NT2/D1 (cell line): ENCODE measurements around the gene PITPNM3.

Experiments used
- SUZ12 ChIP-seq: IDR thresholded peaks from 2 replicates; pipeline ENCODE4 v1.6.1; 2011; ENCODE audit not compliant: insufficient read length, insufficient read depth; ENCODE audit errors: extremely low read depth
- ZNF274 ChIP-seq: IDR thresholded peaks from 2 replicates; pipeline ENCODE4 v1.6.1; 2011; ENCODE audit warnings: mild to moderate bottlenecking, low read depth, low read length

GRCh38 chr17:6575596-6575988 lies 19.2 kb upstream of the PITPNM3 start:
- TF ChIP-seq SUZ12 (no peak), ZNF274 (no peak)
